GM21423 (cell line): ENCODE results near the gene TBC1D9B.

Experiments used
- ATAC-seq: cut with Tn5 transposase; IDR thresholded peaks from one replicate; pipeline ENCODE4 v1.9.1; 2021; ENCODE audit warnings: mild to moderate bottlenecking, moderate library complexity; ENCODE audit not compliant: unreplicated experiment

TBC1D9B gene

DNA sequence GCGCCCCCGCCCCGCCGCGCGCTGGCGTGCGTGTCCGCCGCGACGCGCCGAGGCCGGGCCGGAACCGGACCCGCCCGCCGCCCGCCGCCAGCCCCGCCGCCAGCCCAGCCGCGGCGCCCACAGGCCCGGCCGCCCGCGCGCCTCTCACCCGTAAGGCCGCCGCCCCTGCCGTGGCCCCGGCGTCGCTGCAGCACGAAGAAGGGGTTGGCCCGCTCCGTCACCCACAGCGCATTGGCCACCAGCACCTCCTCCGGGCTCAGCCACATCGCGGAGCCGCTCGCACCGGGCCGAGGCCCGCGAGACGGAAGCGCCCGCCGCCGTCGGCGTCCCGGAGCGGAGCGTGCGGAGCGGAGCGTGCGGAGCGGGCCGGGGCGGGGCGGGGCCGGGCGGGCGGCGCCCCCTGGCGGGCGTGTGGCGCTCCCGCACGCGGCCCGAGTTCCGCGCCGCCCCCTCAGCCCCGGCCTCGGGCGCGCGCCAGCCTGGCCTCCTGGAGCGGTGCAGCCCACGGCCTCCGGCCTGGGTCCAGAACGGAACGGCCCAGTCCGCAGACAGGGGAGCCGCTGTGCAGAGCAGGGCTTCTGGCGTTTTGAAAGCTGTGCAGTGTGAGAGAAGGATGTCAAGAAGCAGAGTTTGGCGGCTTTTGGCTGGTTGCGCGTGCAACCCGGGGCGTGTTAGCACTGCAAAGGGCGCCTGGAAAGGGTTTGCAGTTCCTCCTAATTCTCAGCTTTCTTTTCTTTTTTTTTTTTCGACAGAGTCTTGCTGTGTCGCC, at the start of gene TBC1D9B:
TSS of gene TBC1D9B (minus strand) at position 342 of the 769 bp plus-strand sequence. CDS start at position 266, 76 bp downstream.
- ATAC-seq: peak; percentile 90

DNA sequence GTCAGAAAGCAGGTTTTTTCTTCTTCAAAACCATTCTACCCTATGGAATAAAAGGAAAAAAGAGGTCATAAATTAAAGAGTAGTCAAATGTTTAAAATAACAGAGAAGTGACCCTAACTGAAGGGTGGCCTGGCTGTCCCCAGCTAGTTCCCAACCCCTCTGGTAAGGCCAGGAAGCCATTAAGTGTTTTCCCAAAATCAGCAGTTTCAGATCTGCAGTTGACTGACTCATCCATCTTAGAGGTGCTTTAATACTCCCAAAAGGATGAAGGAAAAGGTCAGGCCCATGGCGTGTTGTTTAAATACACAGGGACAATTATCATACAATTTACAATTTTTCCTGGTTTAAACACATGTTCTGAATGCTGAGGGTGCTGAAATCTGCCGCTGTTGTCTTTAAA, 47.9 kb upstream of the TBC1D9B start:
- no peak for ATAC-seq

DNA sequence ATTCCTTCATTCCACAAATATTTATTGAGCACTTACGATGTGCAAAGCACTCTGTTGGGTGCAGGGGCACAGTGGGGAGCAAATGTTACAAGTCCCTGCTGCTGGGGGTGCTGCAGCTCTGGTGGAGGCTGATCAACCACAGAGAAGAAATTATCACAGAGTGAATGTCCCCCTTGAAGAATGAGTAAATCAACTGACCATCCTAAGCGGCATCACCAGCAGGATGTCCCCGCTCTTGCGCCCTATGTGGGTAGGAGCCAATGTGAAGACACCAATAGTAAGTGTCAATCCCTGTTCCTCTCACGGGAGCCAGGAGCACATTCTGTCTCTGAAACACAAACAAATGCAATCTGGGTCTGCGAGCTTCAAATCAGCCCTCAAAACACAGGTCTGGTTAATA, 47.4 kb upstream of the TBC1D9B start:
- ATAC-seq: no peak

DNA sequence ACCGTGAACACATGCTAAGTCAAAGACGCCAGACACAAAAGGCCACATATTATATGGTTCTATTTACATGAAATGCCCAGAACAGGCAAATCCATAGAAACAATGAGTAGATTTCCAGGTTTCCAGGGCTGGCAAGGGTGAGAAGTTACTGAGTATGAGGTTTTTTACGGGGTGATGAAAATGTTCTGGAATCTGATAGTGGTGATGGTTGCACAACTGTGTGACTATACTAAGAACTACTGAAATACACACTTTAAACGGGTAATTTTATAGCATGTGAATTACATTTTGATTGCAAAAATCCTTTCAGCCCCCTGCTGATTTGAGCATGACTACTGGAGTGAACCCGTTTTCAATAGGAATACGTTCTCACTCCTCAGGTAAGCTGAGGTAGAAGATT, 46.7 kb upstream of the TBC1D9B start:
- ATAC-seq: no peak

DNA sequence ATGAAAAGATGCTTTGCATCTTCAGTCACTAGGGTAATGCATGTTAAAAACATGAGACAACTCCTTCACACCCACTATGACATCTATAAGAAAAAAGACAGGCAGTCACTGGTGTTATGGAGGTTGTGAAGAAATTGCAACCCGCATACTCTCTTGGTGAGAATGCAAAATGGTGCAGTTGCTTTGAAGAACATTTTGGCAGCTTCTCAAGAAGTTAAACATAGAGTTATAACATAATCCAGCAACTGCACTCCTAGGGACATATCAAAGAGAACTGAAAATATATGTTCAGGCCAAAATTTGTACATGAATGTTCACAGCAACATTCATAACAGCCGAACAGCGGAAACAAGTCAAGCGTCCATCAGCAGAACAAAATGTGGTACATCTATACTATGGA, 46.3 kb upstream of the TBC1D9B start:
- no peak for ATAC-seq

DNA sequence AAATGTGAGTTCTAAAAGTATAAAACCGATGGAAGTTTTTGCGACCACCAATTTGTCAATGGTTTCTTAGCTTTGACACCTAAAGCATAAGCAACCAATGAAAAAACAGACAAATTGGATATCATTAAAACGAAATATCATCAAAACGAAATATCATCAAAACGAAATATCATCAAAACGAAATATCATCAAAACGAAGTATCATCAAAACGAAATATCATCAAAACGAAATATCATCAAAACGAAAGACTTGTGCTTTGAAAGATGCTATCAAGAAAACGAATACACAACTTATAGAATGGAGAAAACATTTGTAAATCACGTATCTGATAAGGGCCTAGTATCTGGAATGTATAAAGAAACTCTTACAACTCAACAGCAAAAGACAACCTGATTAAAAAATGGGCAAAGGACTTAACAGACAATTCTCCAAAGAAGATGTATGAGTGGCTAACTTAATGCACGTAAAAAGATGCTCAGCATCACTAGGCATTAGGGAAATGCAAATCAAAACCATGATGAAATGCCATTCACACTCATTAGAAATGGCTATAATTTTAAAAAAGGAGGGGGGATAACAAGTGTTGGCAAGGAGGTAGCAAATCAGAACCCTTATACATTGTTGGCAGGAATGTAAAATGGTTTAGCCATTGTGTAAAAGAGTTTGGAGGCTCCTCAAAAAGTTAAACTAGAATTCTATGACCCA, 29.4 kb upstream of the TBC1D9B start:
- no peak for ATAC-seq

DNA sequence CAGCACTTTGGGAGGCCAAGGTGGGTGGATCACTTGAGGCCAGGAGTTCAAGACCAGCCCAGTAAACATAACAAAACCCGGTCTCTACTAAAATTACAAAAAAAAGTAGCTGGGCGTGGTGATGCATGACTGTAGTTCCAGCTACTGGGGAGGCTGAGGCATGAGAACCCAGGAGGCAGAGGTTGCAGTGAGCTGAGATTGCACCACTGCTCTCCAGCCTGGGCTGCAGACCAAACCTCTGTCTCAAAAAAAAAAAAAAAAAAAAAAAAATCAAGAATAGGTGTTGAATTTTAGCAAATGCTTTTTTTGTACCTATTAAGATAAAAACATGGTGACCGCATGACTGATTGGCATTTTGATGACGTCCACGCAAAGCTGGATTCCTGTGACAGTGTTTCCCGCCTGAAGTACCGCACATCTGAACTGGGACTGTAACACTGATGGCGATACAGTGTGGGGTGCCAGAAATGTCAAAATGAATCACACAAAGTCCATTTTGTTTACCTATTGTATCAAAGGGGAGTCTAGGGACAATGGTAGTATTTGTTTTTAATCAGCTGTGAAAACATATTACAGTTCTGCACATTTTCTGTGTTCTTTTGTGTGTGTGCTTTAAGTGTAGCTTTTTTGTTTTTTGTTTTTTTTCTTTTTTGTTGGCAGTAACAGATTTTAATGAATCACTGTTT, 23.2 kb upstream of the TBC1D9B start:
- ATAC-seq: no peak

DNA sequence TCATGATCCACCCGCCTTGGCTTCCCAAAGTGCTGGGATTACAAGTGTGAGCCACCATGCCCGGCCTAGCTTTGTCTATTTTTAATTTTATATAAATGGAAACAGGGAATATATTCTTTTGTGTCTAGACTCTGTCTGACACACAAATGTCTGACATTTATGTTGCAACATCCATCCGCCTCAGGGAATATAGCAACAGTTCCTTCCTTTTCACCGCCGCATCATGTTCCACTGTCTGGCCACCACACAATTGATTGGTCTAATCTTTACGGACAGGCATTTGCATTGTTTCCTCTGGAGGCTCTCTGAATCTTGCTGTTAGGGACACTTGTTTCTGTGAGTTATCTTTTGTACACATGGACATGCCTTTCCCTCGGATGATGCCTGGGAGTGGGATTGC, 20.1 kb upstream of the TBC1D9B start:
- no peak for ATAC-seq

DNA sequence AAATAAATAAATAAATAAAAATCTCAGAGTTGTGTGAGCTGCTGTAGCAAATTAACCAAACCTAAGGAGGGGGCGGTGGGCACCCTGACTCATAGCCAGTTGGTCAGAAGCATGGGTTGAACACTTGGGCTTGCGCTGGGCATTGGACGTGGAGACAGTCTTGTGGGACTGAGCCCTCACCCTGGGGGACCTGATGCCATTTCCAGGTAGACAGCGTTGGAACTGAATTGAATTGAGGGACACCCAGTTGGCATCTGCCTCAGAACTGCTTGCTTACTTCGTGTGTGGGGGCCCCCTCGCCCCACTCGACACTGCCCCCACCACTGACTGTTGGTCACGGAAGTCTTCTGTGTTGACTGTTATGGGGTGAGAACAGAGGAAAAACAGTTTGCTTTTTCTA, 19.0 kb upstream of the TBC1D9B start:
- no peak for ATAC-seq

DNA sequence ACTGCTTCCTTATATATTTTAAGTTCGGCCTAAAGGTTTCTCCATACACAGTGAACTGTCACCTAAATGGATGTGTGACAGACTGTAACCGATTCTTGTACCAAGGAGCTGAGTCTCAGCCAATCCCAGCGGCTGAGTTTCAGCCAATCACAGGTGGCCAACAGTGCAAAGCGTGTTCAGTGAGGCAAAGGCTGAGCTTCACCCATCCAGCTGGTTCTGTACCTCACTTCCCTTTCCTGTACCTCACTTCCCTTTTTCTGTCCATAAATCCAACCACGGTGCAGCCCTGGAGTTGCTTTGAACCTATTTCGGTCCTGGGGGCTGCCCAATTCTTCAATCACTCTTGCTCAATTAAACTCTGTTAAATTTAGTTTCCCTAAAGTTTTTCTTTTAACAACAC, 15.7 kb upstream of the TBC1D9B start:
- no peak for ATAC-seq

DNA sequence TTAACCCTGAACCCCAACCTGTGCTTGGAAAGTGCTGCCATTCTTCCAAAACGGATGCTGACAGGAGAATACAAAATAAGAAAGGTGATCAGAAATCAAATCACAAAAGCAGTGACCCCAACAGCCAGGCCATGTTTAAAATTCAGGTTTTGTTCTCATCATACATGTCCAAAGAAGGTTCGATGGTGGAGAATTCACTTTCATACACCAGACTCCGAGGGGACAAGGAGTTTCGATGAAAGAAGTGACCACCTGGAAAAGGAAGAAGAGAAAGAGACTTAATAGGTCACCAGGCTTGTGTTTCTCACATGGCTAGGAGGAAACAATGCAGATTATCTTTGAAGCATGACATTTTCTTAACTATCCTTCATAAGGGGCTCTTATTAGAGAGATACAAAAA, 12.5 kb upstream of the TBC1D9B start:
- ATAC-seq: no peak

DNA sequence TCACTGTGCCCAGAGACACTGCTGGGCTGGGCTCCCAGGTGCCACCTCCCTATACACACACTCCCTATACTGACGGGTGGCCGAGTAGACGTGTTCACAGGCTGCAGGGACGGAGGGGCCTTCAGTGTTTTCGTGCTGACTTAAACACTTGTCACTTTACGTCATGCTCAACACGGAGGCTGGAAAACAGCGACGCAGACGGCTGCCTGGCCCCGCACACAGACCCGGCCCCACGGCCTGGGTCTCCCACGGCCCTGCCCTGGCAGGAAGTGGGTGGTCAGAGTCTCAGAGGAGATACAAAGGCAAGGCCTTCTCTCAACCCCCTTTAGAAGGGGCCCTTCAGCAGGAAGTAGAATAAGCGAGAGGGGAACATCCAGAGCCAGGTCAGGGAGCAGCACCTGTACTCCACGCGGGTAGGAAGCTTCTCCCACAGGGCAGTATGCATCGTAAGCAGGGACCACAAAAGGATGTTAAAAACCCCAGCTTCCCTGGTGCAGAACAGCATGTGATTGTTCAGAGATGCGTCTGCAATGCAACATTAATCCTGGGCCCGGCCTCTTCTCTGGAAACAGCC, 11.9 kb upstream of the TBC1D9B start:
- no peak for ATAC-seq

DNA sequence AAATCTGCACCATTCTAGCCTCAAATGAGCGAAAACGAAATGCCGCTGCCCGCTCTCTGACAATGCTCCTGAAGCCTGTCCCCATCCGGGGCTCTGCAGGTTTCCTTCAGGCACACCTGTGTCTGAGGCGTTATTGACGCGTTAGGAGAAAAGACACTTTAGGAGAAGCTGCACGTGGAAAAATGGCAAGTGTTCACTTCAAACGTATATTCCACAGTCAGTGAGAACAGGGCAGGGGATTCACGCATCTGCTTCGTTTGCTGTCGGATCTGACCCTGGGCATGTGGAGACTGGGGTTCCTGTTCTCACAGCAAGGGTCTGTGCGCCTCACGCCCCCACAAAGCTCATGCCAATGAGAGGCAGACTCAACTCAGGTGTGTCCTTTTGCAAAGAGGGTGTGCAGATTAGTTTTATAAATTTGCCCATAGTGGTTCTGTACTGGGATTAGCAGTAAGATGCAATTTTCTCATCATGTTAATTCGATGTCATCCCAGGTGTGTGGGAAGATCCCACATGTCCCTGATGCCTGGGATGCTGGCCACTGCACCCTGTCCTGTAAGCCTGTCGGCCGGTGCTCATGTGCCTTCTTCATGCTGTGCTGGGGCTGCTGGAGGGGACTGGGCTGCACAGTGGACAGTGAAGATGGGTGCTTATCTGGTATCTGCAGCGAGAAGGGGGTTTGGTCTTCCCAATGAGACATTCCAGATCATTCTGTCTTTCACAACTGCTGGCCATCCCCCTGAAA, 11.2 kb upstream of the TBC1D9B start:
- ATAC-seq: no peak

DNA sequence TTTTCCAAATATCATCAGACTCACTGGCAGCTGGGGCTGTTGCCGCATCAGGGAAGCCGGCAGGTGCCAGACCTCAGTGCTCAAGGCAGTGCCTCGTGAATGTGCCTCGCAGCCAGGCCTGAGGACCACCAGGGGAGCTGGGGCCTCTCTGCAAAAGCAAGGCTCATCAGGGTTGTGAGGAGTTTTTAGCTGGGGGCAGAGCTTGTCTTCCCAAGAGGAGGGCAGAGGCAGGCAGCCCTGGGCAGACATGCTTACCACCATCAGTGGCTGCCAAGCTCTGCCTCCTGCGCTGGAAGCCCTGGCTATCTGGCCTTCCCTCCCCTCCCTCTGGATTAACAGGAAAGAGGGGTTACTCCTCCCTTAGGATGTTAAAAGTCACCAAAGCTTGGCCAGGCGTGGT, 8.8 kb upstream of the TBC1D9B start:
- ATAC-seq: no peak

DNA sequence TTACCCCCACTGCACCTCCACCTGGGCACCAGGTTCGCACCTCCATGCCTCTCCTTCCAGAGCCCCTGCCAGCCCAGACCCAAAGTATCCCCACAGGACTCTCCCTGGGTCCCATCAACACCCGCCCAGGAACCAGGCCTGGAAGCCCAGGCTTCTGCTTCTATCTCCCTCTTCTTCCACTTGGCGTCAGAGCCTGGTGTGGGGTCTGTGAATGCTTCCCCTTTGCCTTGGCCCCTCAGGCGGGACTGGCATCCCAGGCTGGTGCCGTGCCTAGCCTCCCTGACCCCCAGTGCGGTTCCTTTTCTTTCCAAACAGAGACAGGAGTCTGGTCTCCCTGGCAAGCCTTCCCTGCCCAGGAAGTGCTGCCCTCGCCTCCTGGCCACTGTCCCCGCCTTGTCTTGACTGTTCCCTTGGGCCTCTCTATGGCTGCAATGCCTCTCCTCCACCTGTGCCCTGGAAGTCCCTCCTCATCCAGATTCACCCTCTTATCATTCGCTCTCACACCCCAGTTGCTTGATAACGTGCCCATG, 7.8 kb upstream of the TBC1D9B start:
- no peak for ATAC-seq

DNA sequence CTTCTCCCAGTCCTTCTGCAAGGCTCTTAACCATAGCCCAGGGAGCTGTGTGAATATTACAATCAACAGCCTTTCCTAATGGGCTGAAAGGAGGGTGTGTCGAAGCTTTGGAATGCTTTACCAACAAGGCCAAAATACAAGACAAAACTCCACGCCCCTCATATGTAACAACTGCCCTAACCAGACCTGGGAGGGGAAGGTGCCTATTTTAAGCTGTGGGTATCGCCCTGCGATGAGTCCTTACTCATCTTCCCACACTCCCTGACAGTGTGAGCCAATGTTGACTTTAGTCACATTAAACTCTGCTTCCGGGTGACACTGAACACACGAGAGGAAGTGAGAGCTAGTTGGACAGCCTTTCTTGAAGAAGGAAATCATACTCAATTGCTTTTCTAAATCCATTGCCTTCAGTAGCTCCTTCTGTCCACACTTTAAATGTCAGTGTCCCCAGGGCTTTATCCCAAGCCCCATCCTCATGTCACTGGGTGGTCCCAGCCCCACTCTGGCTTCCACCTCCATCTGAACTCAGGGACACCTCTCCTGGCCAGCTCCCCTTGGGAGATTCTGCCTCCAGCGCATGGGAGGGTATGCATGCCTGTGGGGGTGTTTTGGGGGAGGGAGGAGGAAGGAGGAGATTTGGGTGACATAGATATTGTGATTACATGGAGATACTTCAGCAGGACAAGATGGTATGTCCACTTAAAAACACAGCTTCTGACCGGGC, 6.5 kb upstream of the TBC1D9B start:
- no peak for ATAC-seq

DNA sequence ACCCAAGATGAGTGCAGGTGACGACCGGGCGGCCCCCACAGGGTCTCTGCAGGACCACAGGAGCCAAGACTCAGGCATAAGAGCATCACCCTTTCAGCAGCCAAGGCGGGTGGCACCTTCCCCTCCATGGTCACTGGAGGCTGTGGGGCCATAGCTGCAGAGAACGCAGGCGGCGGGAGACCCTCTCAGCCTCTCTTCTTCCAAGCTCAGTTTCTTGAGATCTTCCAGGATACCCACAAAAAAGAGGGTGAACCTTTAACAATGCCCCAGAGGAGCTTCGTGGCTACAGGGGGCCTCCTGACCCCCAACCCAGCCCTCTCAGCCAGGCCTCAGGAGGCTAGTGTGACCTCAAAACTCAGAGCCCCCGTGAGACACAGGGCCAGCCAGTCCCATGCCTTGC, 5.8 kb upstream of the TBC1D9B start:
- no peak for ATAC-seq

DNA sequence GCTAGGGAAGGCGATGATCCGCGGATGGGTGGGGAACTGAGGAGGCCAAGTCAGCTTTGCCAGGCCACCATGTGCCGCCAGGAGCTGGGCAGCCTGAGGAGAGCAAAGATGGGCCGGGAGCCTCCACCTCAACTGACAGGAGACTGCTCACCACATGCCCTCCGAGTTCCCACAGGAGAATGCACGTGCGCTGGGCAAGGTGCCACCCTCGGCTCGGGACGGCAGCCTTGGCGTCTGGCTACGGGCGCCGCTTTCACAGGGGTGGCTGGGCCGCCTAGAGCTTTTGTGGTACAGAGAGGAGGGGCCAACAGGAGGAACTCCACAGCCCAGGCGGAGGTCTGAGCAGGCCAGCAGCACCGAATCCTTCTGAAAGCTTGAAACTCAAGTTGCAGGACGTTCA, 5.3 kb upstream of the TBC1D9B start:
- no peak for ATAC-seq

DNA sequence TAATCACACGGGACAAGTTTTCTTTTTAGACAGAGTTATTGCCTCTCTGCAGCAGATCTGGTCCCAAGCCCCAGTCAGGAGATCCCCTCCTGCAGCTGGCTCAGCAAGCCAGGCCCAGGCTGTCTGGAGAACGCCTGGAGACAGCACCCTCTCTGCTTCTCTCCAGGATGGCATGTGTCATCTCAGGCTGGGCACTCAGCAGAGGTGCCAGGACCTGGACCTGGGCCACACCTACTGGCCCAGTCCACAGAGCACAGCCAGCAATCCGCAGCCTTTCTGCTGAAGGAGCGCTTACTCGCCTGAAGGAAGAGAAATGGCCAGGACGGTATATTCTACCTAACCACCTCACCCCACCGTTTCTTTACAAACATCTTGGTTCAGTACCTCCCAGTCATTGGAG, 4.7 kb upstream of the TBC1D9B start:
- no peak for ATAC-seq

DNA sequence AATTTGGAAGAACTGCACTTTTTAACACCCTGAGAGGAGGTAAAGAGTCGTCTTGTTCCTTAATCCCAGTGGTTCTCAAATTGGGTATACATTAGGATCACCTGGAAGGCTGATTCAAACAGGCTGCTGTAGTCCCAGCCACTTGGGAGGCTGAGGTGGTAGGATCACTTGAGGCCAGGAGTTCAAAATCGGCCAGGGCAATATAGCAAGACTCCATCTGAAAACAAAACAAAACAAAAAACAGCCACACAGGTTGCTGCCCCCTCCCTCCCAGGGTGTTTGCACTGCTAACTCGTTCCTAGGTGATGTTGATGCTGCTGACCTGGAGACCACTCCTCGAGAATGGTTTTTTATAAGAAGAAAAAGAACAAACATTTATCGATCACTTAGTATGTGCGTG, 1.5 kb upstream of the TBC1D9B start:
- no peak for ATAC-seq
